ENCODE results near the gene PDE4B. TPM values are rescaled to one million over a fixed set of nuclear protein-coding genes. Genes with fewer than 3 reads are reported as not detected.

PDE4B gene
- total RNA-seq, 2 donors from 2014 or later = 18.1 to 55.4 TPM

DNA sequence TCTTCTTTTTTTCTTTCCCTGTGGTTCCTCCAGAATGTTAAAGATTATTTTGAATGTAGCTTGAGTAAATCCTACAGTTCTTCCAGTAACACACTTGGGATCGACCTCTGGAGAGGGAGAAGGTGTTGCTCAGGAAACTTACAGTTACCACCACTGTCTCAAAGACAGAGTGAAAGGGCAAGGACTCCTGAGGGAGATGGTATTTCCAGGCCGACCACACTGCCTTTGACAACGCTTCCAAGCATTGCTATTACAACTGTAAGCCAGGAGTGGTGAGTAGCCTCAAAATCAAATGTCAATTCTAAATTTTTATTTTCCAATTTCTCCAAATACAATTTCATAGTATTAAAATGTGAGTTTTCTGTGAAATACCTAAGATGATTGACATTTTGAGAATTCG is 125.9 kb downstream of the PDE4B start:
- intact Hi-C loops (cut with DNase I) = no loop called here
- no peak for TF ChIP-seq CTCF (IDR thresholded peaks at IDR 0.05)
- no peak for TF ChIP-seq POLR2A (IDR thresholded peaks at IDR 0.05)
- no peak for TF ChIP-seq POLR2AphosphoS5 (IDR thresholded peaks at IDR 0.05)
- Histone ChIP-seq H3K27ac (no peak overlapping the region), H3K4me1 (replicated peaks) (no peaks in the 10 kb centered on the region), H3K27me3 (replicated peaks; ENCODE audit: insufficient read depth) (no peaks in the 10 kb centered on the region), H3K9me3 (no peaks in the 10 kb centered on the region), H3K36me3 (no peaks in the 10 kb centered on the region), H3K4me3 (no peak overlapping the region)
- no peak for DNase-seq (ENCODE audit: low spot score)
- WGBS = 78% methylated on average over 4 of the region's 4 CpGs

GRCh38 chr1:65921446-65921845 is 128.8 kb downstream of the PDE4B start:
- no peak overlapping the region for H3K4me3 ChIP-seq
- H3K27ac ChIP-seq = no peak overlapping the region
- H3K9me3 ChIP-seq = no peaks in the 10 kb centered on the region
- peak; percentile 5 for DNase-seq (ENCODE audit: low spot score)
- H3K4me1 ChIP-seq (replicated peaks) = no peaks in the 10 kb centered on the region
- WGBS = 12% methylated on average over 4 of the region's 4 CpGs
- intact Hi-C loops (cut with DNase I) = no loop called here
- H3K27me3 ChIP-seq (replicated peaks; ENCODE audit: insufficient read depth) = no peaks in the 10 kb centered on the region
- H3K36me3 ChIP-seq = no peaks in the 10 kb centered on the region
- TF ChIP-seq POLR2AphosphoS5 (IDR thresholded peaks at IDR 0.05) (peak; percentile 73), POLR2A (IDR thresholded peaks at IDR 0.05) (no peak)

DNA sequence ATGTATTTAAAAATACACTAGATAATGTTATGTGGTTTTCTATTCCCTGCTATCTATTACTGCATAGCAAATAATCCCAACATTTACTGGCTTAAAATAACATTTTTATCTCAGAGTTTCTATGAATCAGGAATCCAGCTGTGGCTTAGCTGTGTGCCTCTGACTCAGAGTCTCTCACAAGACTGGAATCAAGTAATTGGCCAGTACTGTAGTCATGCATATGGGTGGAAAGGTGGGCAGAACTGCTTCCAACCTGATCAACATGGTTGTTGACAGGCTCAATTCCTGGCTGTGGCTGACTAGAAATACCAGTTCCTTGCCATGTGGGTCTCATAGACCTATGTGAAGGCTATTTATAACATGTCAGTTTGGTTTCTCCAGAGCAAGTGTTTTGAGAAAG is 131.8 kb downstream of the PDE4B start:
- H3K9me3 ChIP-seq = no peaks in the 10 kb centered on the region
- H3K36me3 ChIP-seq = no peaks in the 10 kb centered on the region
- no peak for DNase-seq (ENCODE audit: low spot score)
- no peak overlapping the region for H3K27ac ChIP-seq
- no peaks in the 10 kb centered on the region for H3K27me3 ChIP-seq (replicated peaks; ENCODE audit: insufficient read depth)
- H3K4me3 ChIP-seq = no peak overlapping the region
- intact Hi-C loops (cut with DNase I) = no loop called here
- no peaks in the 10 kb centered on the region for H3K4me1 ChIP-seq (replicated peaks)
- TF ChIP-seq CTCF (IDR thresholded peaks at IDR 0.05) (no peak), POLR2A (IDR thresholded peaks at IDR 0.05) (no peak), POLR2AphosphoS5 (IDR thresholded peaks at IDR 0.05) (no peak)

GRCh38 chr1:65938506-65938905 is 145.8 kb downstream of the PDE4B start:
- H3K27me3 ChIP-seq (replicated peaks; ENCODE audit: insufficient read depth) = no peaks in the 10 kb centered on the region
- intact Hi-C loops (cut with DNase I) = no loop called here
- no peaks in the 10 kb centered on the region for H3K4me1 ChIP-seq (replicated peaks)
- H3K27ac ChIP-seq = no peak overlapping the region
- TF ChIP-seq POLR2AphosphoS5 (IDR thresholded peaks at IDR 0.05) (no peak), CTCF (IDR thresholded peaks at IDR 0.05) (no peak), POLR2A (IDR thresholded peaks at IDR 0.05) (no peak)
- H3K9me3 ChIP-seq = no peaks in the 10 kb centered on the region
- no peak overlapping the region for H3K4me3 ChIP-seq
- no peaks in the 10 kb centered on the region for H3K36me3 ChIP-seq
- DNase-seq (ENCODE audit: low spot score) = no peak

DNA sequence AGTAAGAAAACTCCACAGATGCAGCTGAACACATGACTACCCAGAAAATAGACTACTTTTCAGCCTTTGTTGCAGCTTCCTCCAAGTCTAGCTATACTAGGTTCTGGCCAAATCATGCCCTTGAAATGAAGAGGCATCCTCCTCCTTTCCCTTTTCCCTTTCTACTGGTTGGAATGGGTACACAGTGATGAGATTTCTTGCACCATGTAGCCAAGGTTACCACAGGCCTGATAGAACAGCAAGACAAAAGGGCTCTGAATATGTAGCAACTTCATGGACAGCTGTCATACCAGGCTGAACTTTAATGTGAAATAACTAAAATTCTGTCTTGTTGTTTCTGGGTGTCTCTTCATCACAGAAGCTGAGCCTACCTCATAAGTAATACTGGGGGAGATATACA is 146.5 kb downstream of the PDE4B start:
- intact Hi-C loops (cut with DNase I) = no loop called here
- no peak for DNase-seq (ENCODE audit: low spot score)
- Histone ChIP-seq H3K4me3 (no peak overlapping the region), H3K36me3 (no peaks in the 10 kb centered on the region), H3K27ac (no peak overlapping the region), H3K9me3 (no peaks in the 10 kb centered on the region), H3K4me1 (replicated peaks) (no peaks in the 10 kb centered on the region), H3K27me3 (replicated peaks; ENCODE audit: insufficient read depth) (no peaks in the 10 kb centered on the region)
- no peak for TF ChIP-seq POLR2A (IDR thresholded peaks at IDR 0.05)
- no peak for TF ChIP-seq CTCF (IDR thresholded peaks at IDR 0.05)
